ENCODE results near the gene MLC1.

GRCh38 chr22:50068096-50068495 lies 17.1 kb downstream of the MLC1 start:
- TF ChIP-seq ELK1 (IDR thresholded peaks at IDR 0.05; ENCODE audit: borderline replicate concordance, low read depth, low read length), result no peak
- no peak for TF ChIP-seq CTCF (conservative IDR thresholded peaks at IDR 0.05; ENCODE audit: low read depth, low read length)
- no peak for TF ChIP-seq POLR2A (IDR thresholded peaks at IDR 0.05; ENCODE audit: low read depth, low read length)
- TF ChIP-seq CHD1 (IDR thresholded peaks at IDR 0.05; ENCODE audit: low read depth, low read length), result no peak
- no peak for TF ChIP-seq BHLHE40 (IDR thresholded peaks at IDR 0.05; ENCODE audit: low read depth, low read length)
- TF ChIP-seq RAD21 (IDR thresholded peaks at IDR 0.05; ENCODE audit: low read length), result no peak
- no peak for TF ChIP-seq MAZ (IDR thresholded peaks at IDR 0.05; ENCODE audit: borderline replicate concordance, low read depth, low read length)
- TF ChIP-seq SMC3 (IDR thresholded peaks at IDR 0.05; ENCODE audit: low read depth, low read length), result no peak
- no peak for TF ChIP-seq RFX5 (IDR thresholded peaks at IDR 0.05; ENCODE audit: low read depth, low read length)
- no peak for TF ChIP-seq RCOR1 (IDR thresholded peaks at IDR 0.05; ENCODE audit: insufficient replicate concordance, low read length)
